Measurements from ENCODE around the gene INHBE. TPM values are rescaled to one million over a fixed set of nuclear protein-coding genes. Genes with fewer than 3 reads are reported as not detected.

The INHBE gene
- total and polyA plus RNA-seq, 2 of the 8 experiments (the other 6 are each of a cell fraction or from before 2014, with no cell fraction given): 10.2 to 18.8 TPM

DNA sequence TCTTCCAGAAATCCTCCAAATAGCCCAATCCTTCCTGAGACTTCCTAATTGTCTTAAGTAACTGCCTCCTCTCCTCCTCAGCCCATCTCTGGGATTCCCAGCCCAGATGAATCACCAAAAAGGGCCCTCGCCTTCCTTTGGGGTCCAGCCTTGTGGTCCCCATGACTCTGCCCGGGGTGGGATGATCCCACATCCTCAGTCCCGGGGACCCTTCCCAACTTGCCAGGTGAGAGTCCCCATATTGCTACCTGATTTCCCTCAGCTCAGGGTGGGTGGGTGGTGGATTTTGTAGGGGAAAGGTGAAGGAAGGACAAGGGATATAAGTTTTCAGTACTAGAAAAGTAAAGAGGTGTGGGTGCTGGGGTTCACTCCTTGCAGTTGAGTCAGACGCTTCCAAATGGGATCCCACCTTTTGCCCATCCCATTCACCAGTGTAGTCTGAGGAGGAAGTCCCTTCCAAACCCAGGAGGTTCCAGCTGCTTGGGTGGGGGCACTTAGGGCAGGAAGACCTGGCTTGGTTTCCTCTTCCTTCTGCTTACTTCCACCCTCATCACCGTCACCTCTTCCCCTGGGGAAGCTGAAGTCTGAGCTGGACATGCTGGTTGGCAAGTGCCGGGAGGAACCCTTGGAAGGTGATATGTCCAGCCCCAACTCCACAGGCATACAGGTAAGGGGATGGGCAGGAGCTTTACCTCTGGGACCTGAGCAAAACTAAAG, 10.1 kb downstream of the INHBE start (continued):
- TF ChIP-seq, protein P1, sequence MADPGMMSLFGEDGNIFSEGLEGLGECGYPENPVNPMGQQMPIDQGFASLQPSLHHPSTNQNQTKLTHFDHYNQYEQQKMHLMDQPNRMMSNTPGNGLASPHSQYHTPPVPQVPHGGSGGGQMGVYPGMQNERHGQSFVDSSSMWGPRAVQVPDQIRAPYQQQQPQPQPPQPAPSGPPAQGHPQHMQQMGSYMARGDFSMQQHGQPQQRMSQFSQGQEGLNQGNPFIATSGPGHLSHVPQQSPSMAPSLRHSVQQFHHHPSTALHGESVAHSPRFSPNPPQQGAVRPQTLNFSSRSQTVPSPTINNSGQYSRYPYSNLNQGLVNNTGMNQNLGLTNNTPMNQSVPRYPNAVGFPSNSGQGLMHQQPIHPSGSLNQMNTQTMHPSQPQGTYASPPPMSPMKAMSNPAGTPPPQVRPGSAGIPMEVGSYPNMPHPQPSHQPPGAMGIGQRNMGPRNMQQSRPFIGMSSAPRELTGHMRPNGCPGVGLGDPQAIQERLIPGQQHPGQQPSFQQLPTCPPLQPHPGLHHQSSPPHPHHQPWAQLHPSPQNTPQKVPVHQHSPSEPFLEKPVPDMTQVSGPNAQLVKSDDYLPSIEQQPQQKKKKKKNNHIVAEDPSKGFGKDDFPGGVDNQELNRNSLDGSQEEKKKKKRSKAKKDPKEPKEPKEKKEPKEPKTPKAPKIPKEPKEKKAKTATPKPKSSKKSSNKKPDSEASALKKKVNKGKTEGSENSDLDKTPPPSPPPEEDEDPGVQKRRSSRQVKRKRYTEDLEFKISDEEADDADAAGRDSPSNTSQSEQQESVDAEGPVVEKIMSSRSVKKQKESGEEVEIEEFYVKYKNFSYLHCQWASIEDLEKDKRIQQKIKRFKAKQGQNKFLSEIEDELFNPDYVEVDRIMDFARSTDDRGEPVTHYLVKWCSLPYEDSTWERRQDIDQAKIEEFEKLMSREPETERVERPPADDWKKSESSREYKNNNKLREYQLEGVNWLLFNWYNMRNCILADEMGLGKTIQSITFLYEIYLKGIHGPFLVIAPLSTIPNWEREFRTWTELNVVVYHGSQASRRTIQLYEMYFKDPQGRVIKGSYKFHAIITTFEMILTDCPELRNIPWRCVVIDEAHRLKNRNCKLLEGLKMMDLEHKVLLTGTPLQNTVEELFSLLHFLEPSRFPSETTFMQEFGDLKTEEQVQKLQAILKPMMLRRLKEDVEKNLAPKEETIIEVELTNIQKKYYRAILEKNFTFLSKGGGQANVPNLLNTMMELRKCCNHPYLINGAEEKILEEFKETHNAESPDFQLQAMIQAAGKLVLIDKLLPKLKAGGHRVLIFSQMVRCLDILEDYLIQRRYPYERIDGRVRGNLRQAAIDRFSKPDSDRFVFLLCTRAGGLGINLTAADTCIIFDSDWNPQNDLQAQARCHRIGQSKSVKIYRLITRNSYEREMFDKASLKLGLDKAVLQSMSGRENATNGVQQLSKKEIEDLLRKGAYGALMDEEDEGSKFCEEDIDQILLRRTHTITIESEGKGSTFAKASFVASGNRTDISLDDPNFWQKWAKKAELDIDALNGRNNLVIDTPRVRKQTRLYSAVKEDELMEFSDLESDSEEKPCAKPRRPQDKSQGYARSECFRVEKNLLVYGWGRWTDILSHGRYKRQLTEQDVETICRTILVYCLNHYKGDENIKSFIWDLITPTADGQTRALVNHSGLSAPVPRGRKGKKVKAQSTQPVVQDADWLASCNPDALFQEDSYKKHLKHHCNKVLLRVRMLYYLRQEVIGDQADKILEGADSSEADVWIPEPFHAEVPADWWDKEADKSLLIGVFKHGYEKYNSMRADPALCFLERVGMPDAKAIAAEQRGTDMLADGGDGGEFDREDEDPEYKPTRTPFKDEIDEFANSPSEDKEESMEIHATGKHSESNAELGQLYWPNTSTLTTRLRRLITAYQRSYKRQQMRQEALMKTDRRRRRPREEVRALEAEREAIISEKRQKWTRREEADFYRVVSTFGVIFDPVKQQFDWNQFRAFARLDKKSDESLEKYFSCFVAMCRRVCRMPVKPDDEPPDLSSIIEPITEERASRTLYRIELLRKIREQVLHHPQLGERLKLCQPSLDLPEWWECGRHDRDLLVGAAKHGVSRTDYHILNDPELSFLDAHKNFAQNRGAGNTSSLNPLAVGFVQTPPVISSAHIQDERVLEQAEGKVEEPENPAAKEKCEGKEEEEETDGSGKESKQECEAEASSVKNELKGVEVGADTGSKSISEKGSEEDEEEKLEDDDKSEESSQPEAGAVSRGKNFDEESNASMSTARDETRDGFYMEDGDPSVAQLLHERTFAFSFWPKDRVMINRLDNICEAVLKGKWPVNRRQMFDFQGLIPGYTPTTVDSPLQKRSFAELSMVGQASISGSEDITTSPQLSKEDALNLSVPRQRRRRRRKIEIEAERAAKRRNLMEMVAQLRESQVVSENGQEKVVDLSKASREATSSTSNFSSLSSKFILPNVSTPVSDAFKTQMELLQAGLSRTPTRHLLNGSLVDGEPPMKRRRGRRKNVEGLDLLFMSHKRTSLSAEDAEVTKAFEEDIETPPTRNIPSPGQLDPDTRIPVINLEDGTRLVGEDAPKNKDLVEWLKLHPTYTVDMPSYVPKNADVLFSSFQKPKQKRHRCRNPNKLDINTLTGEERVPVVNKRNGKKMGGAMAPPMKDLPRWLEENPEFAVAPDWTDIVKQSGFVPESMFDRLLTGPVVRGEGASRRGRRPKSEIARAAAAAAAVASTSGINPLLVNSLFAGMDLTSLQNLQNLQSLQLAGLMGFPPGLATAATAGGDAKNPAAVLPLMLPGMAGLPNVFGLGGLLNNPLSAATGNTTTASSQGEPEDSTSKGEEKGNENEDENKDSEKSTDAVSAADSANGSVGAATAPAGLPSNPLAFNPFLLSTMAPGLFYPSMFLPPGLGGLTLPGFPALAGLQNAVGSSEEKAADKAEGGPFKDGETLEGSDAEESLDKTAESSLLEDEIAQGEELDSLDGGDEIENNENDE (IDR thresholded peaks at IDR 0.05; ENCODE audit: insufficient replicate concordance, low read length): no peak
- TF ChIP-seq RAD21 (IDR thresholded peaks at IDR 0.05 in 1 of 2, conservative IDR thresholded peaks at IDR 0.05 in 1 of 2; ENCODE audit: low read depth in 2 of 2, low read length in 2 of 2): no peak
- TF ChIP-seq RXRA (IDR thresholded peaks at IDR 0.05; ENCODE audit: insufficient read depth, low read depth, low read length): no peak
- no peak for TF ChIP-seq POLR2AphosphoS5 (IDR thresholded peaks at IDR 0.05; ENCODE audit: low read depth, low read length)
- TF ChIP-seq SIRT6 (IDR thresholded peaks at IDR 0.05; ENCODE audit: low read length): no peak
- TF ChIP-seq BCL11A (IDR thresholded peaks at IDR 0.05; ENCODE audit: low read depth in 2 of 2, low read length in 2 of 2): no peak
- TF ChIP-seq NRF1 (IDR thresholded peaks at IDR 0.05; ENCODE audit: low read depth, low read length): no peak
- TF ChIP-seq ASH2L (IDR thresholded peaks at IDR 0.05; ENCODE audit: low read length): no peak
